GM12875 (cell line): Measurements from ENCODE around the gene HS6ST1.

Experiments
- H3K4me3 ChIP-seq: one replicate; pipeline ENCODE4 v1.5.1; 2011; ENCODE audit warnings: low read depth, low read length, control low read depth
- TF ChIP-seq, protein P1 (sequence below): IDR thresholded peaks from 2 replicates; pipeline ENCODE4 v1.5.1; 2011; ENCODE audit warnings: low read depth, mild to moderate bottlenecking, control low read depth, inconsistent platforms, low read length, moderate library complexity, borderline replicate concordance; ENCODE audit not compliant: insufficient read depth

HS6ST1 gene

DNA sequence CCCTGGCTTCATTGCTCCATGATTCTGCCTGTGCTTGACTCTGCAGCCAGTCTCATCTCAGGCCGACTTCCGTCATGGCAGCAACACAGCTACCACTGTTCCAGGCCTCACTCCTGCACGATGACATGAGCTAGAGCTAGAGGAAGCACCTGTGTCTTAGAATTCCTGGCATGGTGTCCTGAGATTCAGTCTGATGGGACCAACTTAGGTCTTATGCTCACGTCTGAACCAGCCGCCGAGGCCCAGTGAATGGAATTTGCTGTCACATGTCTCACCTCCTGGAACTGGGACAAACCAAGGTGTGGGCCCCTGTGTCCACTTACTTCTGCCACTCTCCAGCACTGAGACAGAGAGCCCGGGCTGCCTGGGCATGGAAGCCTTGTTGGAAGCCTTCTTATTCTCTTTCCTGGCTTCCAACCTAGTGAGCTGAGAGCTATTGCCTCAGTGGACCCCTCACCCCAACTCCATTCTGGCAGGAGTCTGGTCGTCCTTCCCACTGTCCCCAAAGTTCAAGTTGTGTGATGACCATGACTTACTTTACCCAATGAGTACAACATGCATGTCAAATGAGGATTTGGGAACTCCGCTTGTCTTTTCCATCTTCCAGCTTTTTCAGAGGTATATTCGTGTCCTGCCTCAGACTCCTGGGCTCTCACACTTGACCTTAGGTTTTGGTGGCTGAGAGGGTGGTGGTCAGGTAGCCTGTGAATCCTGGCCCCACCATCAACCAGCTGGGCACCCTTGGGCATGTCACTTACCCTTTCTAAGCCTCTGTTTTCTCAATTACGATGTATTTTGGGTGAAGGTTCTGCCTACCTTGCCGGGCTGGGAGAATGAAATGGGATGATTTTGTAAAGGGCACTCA, 39.1 kb upstream of the HS6ST1 start:
- TF ChIP-seq, protein P1, sequence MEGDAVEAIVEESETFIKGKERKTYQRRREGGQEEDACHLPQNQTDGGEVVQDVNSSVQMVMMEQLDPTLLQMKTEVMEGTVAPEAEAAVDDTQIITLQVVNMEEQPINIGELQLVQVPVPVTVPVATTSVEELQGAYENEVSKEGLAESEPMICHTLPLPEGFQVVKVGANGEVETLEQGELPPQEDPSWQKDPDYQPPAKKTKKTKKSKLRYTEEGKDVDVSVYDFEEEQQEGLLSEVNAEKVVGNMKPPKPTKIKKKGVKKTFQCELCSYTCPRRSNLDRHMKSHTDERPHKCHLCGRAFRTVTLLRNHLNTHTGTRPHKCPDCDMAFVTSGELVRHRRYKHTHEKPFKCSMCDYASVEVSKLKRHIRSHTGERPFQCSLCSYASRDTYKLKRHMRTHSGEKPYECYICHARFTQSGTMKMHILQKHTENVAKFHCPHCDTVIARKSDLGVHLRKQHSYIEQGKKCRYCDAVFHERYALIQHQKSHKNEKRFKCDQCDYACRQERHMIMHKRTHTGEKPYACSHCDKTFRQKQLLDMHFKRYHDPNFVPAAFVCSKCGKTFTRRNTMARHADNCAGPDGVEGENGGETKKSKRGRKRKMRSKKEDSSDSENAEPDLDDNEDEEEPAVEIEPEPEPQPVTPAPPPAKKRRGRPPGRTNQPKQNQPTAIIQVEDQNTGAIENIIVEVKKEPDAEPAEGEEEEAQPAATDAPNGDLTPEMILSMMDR, result no peak
- H3K4me3 ChIP-seq, result no peak overlapping the region

DNA sequence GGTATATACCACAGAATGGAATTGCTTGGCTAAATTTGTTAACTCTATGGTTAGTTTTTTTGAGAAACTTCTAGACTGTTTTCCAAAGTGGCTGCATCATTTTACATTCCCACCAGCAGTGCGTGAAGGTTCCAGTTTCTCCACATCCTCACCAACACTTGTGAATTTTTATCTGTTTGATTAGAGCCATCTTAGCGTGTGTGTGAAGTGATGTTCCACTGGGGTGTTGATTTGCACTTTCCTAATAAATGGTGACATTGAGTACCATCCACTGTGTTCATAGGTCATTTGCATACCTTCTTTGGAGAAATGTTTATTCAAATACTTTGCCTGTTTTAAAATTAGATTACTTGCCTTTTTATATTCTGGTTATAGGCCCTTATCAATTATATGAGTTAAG, 37.5 kb upstream of the HS6ST1 start:
- TF ChIP-seq, protein P1, result no peak
- no peak overlapping the region for H3K4me3 ChIP-seq

DNA sequence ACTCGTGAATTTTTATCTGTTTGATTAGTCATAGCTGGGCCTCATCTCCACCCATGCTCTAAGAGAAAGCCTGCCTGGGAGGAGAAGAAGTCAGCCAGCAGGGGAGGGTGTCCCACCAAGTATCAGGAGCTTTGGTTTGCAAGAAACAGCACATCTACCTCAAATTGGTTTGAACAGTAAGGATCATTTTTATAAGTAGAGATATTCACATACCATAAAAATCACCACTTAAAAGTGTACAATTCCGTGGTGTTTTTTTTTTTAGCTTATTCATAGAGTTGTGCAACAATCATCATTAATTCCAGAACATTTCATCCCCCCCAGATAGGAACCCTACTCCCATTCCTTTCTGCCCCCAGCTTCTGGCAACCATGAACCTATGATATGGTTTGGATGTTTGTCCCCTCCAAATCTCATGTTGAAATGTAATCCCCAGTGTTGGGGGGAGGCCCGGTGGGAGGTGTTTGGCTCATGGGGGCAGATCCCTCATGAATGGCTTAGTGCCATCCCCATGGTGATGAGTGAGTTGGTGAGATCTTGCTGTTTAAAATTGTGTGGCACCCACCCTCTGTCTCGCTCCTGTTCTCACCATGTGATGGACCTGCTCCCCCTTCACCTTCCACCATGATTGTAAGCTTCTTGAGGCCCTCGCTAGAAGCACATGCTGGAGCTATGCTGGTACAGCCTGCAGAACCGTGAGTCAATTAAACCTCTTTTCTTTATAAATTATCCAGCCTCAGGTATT, 36.2 kb upstream of the HS6ST1 start:
- H3K4me3 ChIP-seq, result no peak overlapping the region
- TF ChIP-seq, protein P1, result no peak

DNA sequence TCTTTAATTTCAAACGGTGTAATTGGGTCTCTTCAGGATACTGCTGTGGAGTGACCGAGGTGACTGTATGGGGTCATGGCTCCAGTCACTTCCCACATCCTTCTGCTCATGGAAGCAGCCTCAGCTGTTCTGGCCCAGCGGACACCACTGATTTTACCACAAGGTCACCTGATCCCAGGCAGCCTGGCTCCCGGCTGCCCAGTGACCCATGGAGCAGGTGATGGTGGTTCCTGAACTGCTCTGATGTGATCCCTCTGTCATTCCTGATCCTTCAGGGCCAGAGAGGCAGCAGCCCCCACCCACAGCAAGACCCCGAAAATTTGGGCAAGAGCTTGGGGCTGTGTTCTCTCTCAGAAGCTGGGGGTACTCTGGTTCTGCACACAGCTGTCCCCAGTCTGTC, 35.5 kb upstream of the HS6ST1 start:
- TF ChIP-seq, protein P1, result no peak

DNA sequence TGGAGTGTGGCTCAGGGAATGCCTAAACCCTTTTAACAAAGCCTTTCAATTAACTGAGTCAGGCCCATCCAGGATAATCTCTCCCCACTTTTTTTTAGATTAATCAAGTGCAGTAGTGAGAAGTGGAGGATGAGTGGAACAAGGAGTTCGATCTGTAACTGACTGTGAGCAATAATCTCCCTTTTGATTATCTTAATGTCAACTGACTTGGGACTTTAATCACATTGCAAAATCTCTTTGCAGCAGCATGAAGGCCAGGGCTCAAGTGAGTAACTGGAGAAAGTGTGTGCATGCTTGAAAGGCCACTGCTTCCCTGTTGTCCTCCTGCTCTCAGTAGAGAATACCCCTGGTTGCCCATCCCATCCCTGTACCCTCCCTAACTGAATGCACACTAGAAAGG, 32.1 kb upstream of the HS6ST1 start:
- no peak overlapping the region for H3K4me3 ChIP-seq
- TF ChIP-seq, protein P1, result no peak

More for the DNA sequence above, 35.5 kb upstream of the HS6ST1 start:
- no peak overlapping the region for H3K4me3 ChIP-seq

GRCh38 chr2:128348701-128349100, 30.0 kb upstream of the HS6ST1 start:
- TF ChIP-seq, protein P1, result no peak
- H3K4me3 ChIP-seq, result no peak overlapping the region
